Loucy (cell line): ENCODE measurements around the gene MTPN.

Experiments used
- EZH2phosphoT487 ChIP-seq: fragments of 200-600 bp; IDR thresholded peaks from 2 replicates; pipeline ENCODE4 v1.6.1; 2018; ENCODE audit warnings: antibody characterized with exemption, mild to moderate bottlenecking, moderate library complexity, borderline replicate concordance
- TF ChIP-seq, protein P1 (sequence below): fragments of 200-600 bp; sonication (generic); conservative IDR thresholded peaks from 2 replicates; pipeline ENCODE4 v1.5.1; 2014; ENCODE audit warnings: mild to moderate bottlenecking, antibody characterized with exemption, low read length

DNA sequence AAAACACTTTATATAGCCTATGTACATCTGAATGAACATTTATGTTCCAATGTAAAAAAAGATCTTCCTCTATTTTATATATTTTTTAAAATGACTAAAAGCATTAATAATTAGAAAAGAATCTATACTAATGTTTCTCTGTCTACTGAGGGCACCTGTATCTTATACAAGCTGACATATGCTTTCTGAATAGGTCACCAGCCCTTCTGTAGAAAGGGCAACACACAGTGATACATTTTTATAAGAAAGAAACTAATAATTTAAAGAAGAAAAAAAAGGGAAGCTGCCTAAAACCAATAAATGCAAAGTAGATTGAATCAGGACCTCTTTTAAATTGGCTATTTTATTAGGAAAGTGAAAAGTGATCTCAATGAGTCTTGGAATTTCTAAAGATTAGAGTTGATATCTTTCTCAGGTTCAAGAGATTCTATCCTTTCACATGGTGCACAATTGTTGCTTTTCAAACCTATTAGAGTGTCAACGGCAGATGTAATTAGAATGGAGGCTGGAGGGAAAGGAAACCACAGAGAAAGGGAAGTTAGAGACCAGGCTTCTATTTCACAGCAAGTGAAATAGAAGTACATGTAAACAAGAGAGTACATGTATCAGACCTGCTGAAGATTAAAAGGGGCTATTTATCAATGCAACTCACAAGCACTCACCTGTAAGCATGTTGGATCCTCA lies 6.3 kb downstream of the MTPN start:
- TF ChIP-seq, protein P1, sequence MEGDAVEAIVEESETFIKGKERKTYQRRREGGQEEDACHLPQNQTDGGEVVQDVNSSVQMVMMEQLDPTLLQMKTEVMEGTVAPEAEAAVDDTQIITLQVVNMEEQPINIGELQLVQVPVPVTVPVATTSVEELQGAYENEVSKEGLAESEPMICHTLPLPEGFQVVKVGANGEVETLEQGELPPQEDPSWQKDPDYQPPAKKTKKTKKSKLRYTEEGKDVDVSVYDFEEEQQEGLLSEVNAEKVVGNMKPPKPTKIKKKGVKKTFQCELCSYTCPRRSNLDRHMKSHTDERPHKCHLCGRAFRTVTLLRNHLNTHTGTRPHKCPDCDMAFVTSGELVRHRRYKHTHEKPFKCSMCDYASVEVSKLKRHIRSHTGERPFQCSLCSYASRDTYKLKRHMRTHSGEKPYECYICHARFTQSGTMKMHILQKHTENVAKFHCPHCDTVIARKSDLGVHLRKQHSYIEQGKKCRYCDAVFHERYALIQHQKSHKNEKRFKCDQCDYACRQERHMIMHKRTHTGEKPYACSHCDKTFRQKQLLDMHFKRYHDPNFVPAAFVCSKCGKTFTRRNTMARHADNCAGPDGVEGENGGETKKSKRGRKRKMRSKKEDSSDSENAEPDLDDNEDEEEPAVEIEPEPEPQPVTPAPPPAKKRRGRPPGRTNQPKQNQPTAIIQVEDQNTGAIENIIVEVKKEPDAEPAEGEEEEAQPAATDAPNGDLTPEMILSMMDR, result no peak
- TF ChIP-seq EZH2phosphoT487, result no peak
